Left lung (tissue), 10 donors: Measurements from ENCODE around the gene ANKRA2. TPM values are rescaled to one million over a fixed set of nuclear protein-coding genes. Genes with fewer than 3 reads are reported as not detected.
"Not testable (repeated sequence)": the region's sequence is repeated elsewhere in the genome, so short reads cannot be mapped to it uniquely, and the experiment has no call there.

Source experiments
- ATAC-seq: fragments of 200-7000 bp; cut with Tn5 transposase; one replicate; pipeline ENCODE4 v1.9.1; 2020; ENCODE audit warnings: moderate library complexity
- DNase-seq, 4 donors: peaks; one replicate each; pipeline ENCODE4 v3.0.0-alpha.2; 2013 to 2020
- H3K27ac ChIP-seq, 2 donors: fragments of 200-600 bp; sonication (generic) in 1 of 2; one replicate each; pipeline versions ENCODE4 v1.5.0 to v1.8.0; 2020 to 2021
- H3K27me3 ChIP-seq, 2 donors: fragments of 200-600 bp; sonication (generic) in 1 of 2; one replicate each; pipeline versions ENCODE4 v1.5.0 to v1.8.0; 2020 to 2021
- H3K36me3 ChIP-seq, 2 donors: fragments of 200-600 bp; sonication (generic) in 1 of 2; one replicate each; pipeline versions ENCODE4 v1.5.0 to v1.8.0; 2020 to 2021
- H3K4me1 ChIP-seq, 2 donors: fragments of 200-600 bp; one replicate each; pipeline ENCODE4 v1.8.0; 2021
- H3K4me3 ChIP-seq, 2 donors: fragments of 200-600 bp; sonication (generic) in 1 of 2; one replicate each; pipeline versions ENCODE4 v1.5.0 to v1.8.0; 2020 to 2021; ENCODE audit warnings: mild to moderate bottlenecking in 1 of 2
- H3K9me3 ChIP-seq, 2 donors: fragments of 200-600 bp; sonication (generic) in 1 of 2; one replicate each; pipeline versions ENCODE4 v1.5.0 to v1.8.0; 2020 to 2021
- CTCF ChIP-seq, 2 donors: fragments of 200-600 bp; sonication (generic) in 1 of 2; IDR thresholded peaks; one replicate each; pipeline versions ENCODE4 v1.5.0 to v1.8.0; 2021; ENCODE audit warnings: antibody characterized with exemption in 2 of 2
- intact Hi-C, 2 donors: fragments of 100-400 bp; cut with DNase I; formaldehyde crosslinking; loops; one replicate each; pipeline versions ENCODE4 v1.11.2 to v1.14.2; 2022
- polyA plus RNA-seq, 6 donors: library from polyadenylated mRNA; unstranded; fragments of 120-200 nt; gene quantifications; one replicate each; pipeline ENCODE4 v1.2.1, GENCODE V29; 2013; ENCODE audit not compliant: insufficient read length in 6 of 6
- total RNA-seq, 2 donors: library from RNA; stranded (reverse); fragmentation: NEBNext Ultra II Directional; extraction: Animal tissue kit (Norgen Biotek cat#: 25700); gene quantifications; one replicate each; pipeline ENCODE4 v1.2.1, GENCODE V29; 2021
- donor health status: DM: no; HTN: yes; CAD: no.
- donor health status: DM: no; HTN: no; CAD: no.

The ANKRA2 gene
- total and polyA plus RNA-seq, 8 donors: 11.9 to 94.1 (median 65.3) TPM

- Histone ChIP-seq H3K4me3 (no peak overlapping the region), H3K27me3 (no peaks in the 10 kb centered on the region), H3K4me1 (no peaks in the 10 kb centered on the region), H3K9me3 (no peaks in the 10 kb centered on the region), H3K27ac (no peak overlapping the region), H3K36me3 (no peaks in the 10 kb centered on the region)
- intact Hi-C loops: no loop called here
- DNase-seq: no peak
- ATAC-seq: no peak
- no peak for TF ChIP-seq CTCF (IDR thresholded peaks at IDR 0.05)
Measured at GRCh38 chr5:73522989-73523388, 42.5 kb downstream of the ANKRA2 start.

GRCh38 chr5:73519531-73520283 lies 45.7 kb downstream of the ANKRA2 start:
- TF ChIP-seq CTCF (IDR thresholded peaks at IDR 0.05): peak; percentile 47 to 81
- DNase-seq (peak; percentile 47 to 86 (median 64)), ATAC-seq (peak; percentile 91)
- no peaks in the 10 kb centered on the region for H3K36me3 ChIP-seq
- H3K27me3 ChIP-seq: no peaks in the 10 kb centered on the region
- H3K27ac ChIP-seq: no peak overlapping the region
- H3K4me1 ChIP-seq: peaks cover 0 to 1% of the 10 kb centered on the region in 2 donors
- H3K4me3 ChIP-seq: no peak overlapping the region
- H3K9me3 ChIP-seq: no peaks in the 10 kb centered on the region
- intact Hi-C loops: no loop called here

- Histone ChIP-seq H3K36me3 (no peaks in the 10 kb centered on the region), H3K27ac (peak overlapping the region; percentile 36 to 67), H3K9me3 (no peaks in the 10 kb centered on the region), H3K4me1 (peaks cover 0 to 3% of the 10 kb centered on the region in 2 donors), H3K27me3 (no peaks in the 10 kb centered on the region), H3K4me3 (no peak overlapping the region)
- intact Hi-C loops: no loop called here
- ATAC-seq (peak; percentile 65), DNase-seq (peak in 1 of 4 donors; percentile 63)
- no peak for TF ChIP-seq CTCF (IDR thresholded peaks at IDR 0.05)
Measured at GRCh38 chr5:73515232-73515631, 50.2 kb downstream of the ANKRA2 start.

GRCh38 chr5:73514418-73514817 lies 51.0 kb downstream of the ANKRA2 start:
- ATAC-seq: no peak
- Histone ChIP-seq H3K36me3 (no peaks in the 10 kb centered on the region), H3K27me3 (no peaks in the 10 kb centered on the region), H3K4me3 (no peak overlapping the region), H3K27ac (no peak overlapping the region), H3K9me3 (no peaks in the 10 kb centered on the region), H3K4me1 (peaks cover 0 to 3% of the 10 kb centered on the region in 2 donors)
- no peak for DNase-seq
- TF ChIP-seq CTCF (IDR thresholded peaks at IDR 0.05): no peak
- intact Hi-C loops: no loop called here

- Histone ChIP-seq H3K9me3 (no peaks in the 10 kb centered on the region), H3K4me1 (peaks cover 0 to 3% of the 10 kb centered on the region in 2 donors), H3K27me3 (no peaks in the 10 kb centered on the region), H3K4me3 (no peak overlapping the region), H3K27ac (no peak overlapping the region), H3K36me3 (no peaks in the 10 kb centered on the region)
- DNase-seq: no peak
- intact Hi-C loops: no loop called here
- ATAC-seq: no peak
- no peak for TF ChIP-seq CTCF (IDR thresholded peaks at IDR 0.05)
Measured at GRCh38 chr5:73513996-73514395, 51.4 kb downstream of the ANKRA2 start.

GRCh38 chr5:73508521-73508920 lies 56.9 kb downstream of the ANKRA2 start:
- ATAC-seq: not testable (repeated sequence)

More at GRCh38 chr5:73508521-73508920, 56.9 kb downstream of the ANKRA2 start:
- H3K27ac ChIP-seq, H3K27me3 ChIP-seq, H3K4me1 ChIP-seq, H3K9me3 ChIP-seq, H3K4me3 ChIP-seq, intact Hi-C loops: not testable (repeated sequence)
- DNase-seq: peak in 1 of 4 donors; percentile 61
- H3K36me3 ChIP-seq: peaks cover 6 to 35% of the 10 kb centered on the region in 2 donors
